ENCODE measurements around the gene TMEM141.
"Not testable (repeated sequence)": the region's sequence is repeated elsewhere in the genome, so short reads cannot be mapped to it uniquely, and the experiment has no call there.

- TF ChIP-seq POLR2AphosphoS5, POLR2A (IDR thresholded peaks at IDR 0.05): not testable (repeated sequence)
Measured at GRCh38 chr9:136786983-136787382, 4.2 kb upstream of the TMEM141 start.

Measured in suprapubic skin (tissue), 4 donors.